ENCODE results near the gene ATXN1. TPM values are rescaled to one million over a fixed set of nuclear protein-coding genes. Genes with fewer than 3 reads are reported as not detected.
A peak's percentile ranks its signal among the peaks of the same experiment; 100 is the strongest.
"Not testable (repeated sequence)": the region's sequence is repeated elsewhere in the genome, so short reads cannot be mapped to it uniquely, and the experiment has no call there.

The ATXN1 gene
- polyA plus RNA-seq, 6 donors from 2014 or later, result 0.14 to 1.2 (median 0.60) TPM; not detected in 1

DNA sequence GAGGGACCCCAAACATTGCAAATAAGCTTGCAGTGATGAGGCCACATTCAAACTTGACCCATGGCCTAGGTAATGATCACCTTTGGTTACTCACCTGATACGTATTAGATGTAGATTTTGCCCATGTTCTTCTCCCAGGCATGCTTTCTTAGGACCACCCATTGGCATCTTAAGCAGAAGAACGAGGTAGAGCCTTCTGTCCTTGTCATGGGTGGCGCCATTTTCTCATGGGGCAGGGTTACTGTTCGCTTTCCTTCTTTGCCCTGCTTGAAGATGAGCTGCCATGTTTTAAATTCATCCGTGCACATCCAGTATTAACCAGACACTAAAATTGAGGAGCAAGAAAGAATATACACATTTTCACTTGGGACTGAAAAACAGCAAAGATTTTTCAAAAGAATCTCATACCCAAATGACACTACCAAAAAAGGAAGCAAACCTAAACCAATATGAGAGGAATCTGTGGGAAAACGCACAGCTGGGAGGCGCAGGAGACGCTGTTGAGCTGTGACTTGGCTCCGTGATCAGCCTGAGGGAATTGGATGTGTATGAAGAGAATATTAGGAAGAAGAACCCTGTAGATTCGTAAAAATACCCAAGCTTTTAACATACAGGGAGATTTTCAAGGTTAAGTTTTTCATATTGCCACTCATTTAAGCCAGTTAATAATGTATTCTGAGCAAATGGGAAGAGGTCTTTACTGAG is 486.2 kb downstream of the ATXN1 start:
- peaks cover 0 to 3% (median 0%) of the 10 kb centered on the region in 3 donors for H3K4me1 Mint-ChIP-seq
- no peak overlapping the region for H3K4me3 Mint-ChIP-seq
- no peaks in the 10 kb centered on the region for H3K36me3 Mint-ChIP-seq
- DNase-seq, result no peak
- H3K9me3 Mint-ChIP-seq, result peaks cover 0 to 4% (median 0%) of the 10 kb centered on the region in 7 donors
- no peak for ATAC-seq (ENCODE audit: low read depth in 2 of 2)
- H3K27me3 Mint-ChIP-seq, result peaks cover 0 to 12% (median 0%) of the 10 kb centered on the region in 3 donors
- no peak overlapping the region for H3K27ac Mint-ChIP-seq

GRCh38 chr6:16274483-16274882 is 486.8 kb downstream of the ATXN1 start:
- Mint-ChIP-seq H3K27ac (no peak overlapping the region), H3K4me1 (peaks cover 0 to 3% (median 0%) of the 10 kb centered on the region in 3 donors), H3K9me3 (peaks cover 0 to 4% (median 0%) of the 10 kb centered on the region in 7 donors), H3K4me3 (no peak overlapping the region), H3K27me3 (peaks cover 0 to 12% (median 0%) of the 10 kb centered on the region in 3 donors), H3K36me3 (no peaks in the 10 kb centered on the region)
- DNase-seq (no peak), ATAC-seq (ENCODE audit: low read depth in 2 of 2) (no peak)

DNA sequence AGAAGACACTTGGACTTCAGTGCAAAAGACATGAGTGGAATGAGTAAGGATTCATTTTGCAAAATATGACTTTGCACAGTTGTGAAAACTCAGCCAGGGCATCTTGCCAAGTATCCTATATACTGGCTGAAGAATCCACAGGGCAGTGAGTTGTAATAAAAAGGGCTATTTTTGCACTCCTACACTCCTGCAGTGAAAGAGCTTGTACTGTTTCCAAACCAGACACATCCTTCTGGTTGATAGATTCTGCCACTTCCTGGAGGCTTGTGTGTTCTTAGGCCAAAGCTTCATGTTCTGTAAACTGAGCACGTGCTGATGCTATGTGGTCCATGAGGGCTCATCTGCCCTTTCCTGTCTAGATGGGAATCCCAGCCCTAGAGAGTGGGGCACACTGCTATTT is 488.0 kb downstream of the ATXN1 start:
- peaks cover 0 to 4% (median 0%) of the 10 kb centered on the region in 7 donors for H3K9me3 Mint-ChIP-seq
- H3K4me3 Mint-ChIP-seq, result no peak overlapping the region
- no peak for DNase-seq
- peaks cover 0 to 3% (median 0%) of the 10 kb centered on the region in 3 donors for H3K4me1 Mint-ChIP-seq
- no peak overlapping the region for H3K27ac Mint-ChIP-seq
- ATAC-seq (ENCODE audit: low read depth in 2 of 2), result no peak
- H3K36me3 Mint-ChIP-seq, result no peaks in the 10 kb centered on the region
- H3K27me3 Mint-ChIP-seq, result peaks cover 0 to 11% (median 0%) of the 10 kb centered on the region in 3 donors

DNA sequence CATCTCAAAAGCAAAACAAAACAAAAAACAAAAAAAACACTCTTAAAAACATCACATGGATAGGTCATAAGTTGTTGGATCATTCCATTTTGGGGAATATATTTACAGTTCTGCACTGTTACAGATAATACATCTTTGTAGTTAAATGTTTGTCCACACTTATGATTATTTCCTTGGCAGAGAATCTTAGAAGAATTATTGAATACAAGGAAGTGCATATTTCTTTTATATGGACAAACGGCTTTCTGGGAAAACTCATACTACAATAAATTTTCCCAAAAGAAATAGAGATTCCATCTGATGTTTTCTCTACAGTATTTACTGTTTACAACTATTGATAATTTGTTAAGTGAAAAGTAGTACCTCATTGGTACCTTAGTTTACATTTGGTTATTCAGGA is 489.1 kb downstream of the ATXN1 start:
- Mint-ChIP-seq H3K27ac (peak overlapping the region in 1 of 6 donors; percentile 17), H3K4me1 (no peaks in the 10 kb centered on the region), H3K36me3 (no peaks in the 10 kb centered on the region), H3K4me3 (no peak overlapping the region), H3K9me3 (peaks cover 0 to 4% (median 0%) of the 10 kb centered on the region in 7 donors), H3K27me3 (peaks cover 0 to under 1% (median 0%) of the 10 kb centered on the region in 3 donors)
- ATAC-seq (ENCODE audit: low read depth in 2 of 2) (no peak), DNase-seq (no peak)

- ATAC-seq (ENCODE audit: low read depth in 2 of 2) (no peak), DNase-seq (no peak)
- Mint-ChIP-seq H3K27ac (no peak overlapping the region), H3K4me1 (no peaks in the 10 kb centered on the region), H3K27me3 (no peaks in the 10 kb centered on the region), H3K36me3 (no peaks in the 10 kb centered on the region), H3K9me3 (peaks cover 0 to 4% (median 0%) of the 10 kb centered on the region in 7 donors), H3K4me3 (no peak overlapping the region)
Measured at GRCh38 chr6:16271428-16271827, 489.8 kb downstream of the ATXN1 start.

DNA sequence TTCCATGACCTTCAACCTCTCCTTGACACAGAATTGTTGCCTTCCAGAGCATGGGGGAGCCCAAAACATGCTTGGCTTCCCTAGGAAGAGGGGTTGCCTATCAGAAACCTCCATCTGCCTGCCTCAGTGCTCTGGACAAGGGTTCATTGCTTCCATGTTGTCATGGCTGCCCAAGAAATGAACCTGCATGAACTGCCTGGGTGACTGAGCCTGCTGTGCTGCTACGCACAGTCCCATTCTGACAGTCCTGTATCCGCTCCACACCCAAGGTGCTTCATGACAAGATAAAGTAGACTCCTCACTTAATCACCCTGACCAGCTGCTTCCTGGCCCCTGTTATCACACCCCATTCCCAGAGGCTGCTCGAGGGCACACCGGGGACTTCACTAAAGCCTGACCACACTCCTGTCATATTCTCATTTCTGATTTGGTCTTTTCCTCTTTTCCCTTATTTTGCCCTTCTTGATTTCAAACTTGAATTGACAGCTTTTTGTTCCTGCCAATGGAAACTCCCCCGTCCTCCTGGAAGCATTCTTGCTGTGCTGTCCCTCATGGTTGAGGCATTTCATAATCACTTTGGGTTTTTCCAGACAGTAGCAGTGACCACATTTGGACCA is 491.0 kb downstream of the ATXN1 start:
- Mint-ChIP-seq H3K4me3 (no peak overlapping the region), H3K27ac (peak overlapping the region in 1 of 6 donors; percentile 41), H3K27me3 (no peaks in the 10 kb centered on the region), H3K9me3 (peaks cover 0 to 4% (median 0%) of the 10 kb centered on the region in 7 donors), H3K36me3 (no peaks in the 10 kb centered on the region), H3K4me1 (no peaks in the 10 kb centered on the region)
- DNase-seq (no peak), ATAC-seq (ENCODE audit: low read depth in 2 of 2) (no peak)

- DNase-seq; H3K4me1 Mint-ChIP-seq; H3K9me3 Mint-ChIP-seq; ATAC-seq (ENCODE audit: low read depth in 2 of 2); H3K36me3 Mint-ChIP-seq; H3K27me3 Mint-ChIP-seq: not testable (repeated sequence)
- Mint-ChIP-seq H3K27ac (peak overlapping the region in 1 of 6 donors; percentile 15), H3K4me3 (peak overlapping the region in 1 of 8 donors; percentile 5)
Measured at GRCh38 chr6:16269442-16270070, 491.7 kb downstream of the ATXN1 start.

GRCh38 chr6:16267428-16268263 is 493.6 kb downstream of the ATXN1 start:
- Mint-ChIP-seq H3K36me3 (no peaks in the 10 kb centered on the region), H3K4me3 (peak overlapping the region in 4 of 8 donors; percentile 35 to 76 (median 54)), H3K27me3 (peaks cover 0 to 6% (median 0%) of the 10 kb centered on the region in 3 donors), H3K4me1 (no peaks in the 10 kb centered on the region), H3K27ac (peak overlapping the region in 2 of 6 donors; percentile 44 to 57), H3K9me3 (no peaks in the 10 kb centered on the region)
- DNase-seq (peak; percentile 16), ATAC-seq (ENCODE audit: low read depth in 2 of 2) (peak in 1 of 2 donors; percentile 86)

- DNase-seq (no peak), ATAC-seq (ENCODE audit: low read depth in 2 of 2) (no peak)
- Mint-ChIP-seq H3K4me1 (no peaks in the 10 kb centered on the region), H3K27me3 (peaks cover 0 to 6% (median 0%) of the 10 kb centered on the region in 3 donors), H3K4me3 (no peak overlapping the region), H3K36me3 (no peaks in the 10 kb centered on the region), H3K9me3 (no peaks in the 10 kb centered on the region), H3K27ac (no peak overlapping the region)
Measured at GRCh38 chr6:16265351-16266341, 495.6 kb downstream of the ATXN1 start.

GRCh38 chr6:16264785-16265184 is 496.5 kb downstream of the ATXN1 start:
- ATAC-seq (ENCODE audit: low read depth in 2 of 2), result no peak
- H3K9me3 Mint-ChIP-seq, result no peaks in the 10 kb centered on the region
- peaks cover 0 to 6% (median 0%) of the 10 kb centered on the region in 3 donors for H3K27me3 Mint-ChIP-seq
- H3K4me1 Mint-ChIP-seq, result no peaks in the 10 kb centered on the region
- no peak overlapping the region for H3K4me3 Mint-ChIP-seq
- no peak overlapping the region for H3K27ac Mint-ChIP-seq
- DNase-seq, result no peak
- no peaks in the 10 kb centered on the region for H3K36me3 Mint-ChIP-seq

DNA sequence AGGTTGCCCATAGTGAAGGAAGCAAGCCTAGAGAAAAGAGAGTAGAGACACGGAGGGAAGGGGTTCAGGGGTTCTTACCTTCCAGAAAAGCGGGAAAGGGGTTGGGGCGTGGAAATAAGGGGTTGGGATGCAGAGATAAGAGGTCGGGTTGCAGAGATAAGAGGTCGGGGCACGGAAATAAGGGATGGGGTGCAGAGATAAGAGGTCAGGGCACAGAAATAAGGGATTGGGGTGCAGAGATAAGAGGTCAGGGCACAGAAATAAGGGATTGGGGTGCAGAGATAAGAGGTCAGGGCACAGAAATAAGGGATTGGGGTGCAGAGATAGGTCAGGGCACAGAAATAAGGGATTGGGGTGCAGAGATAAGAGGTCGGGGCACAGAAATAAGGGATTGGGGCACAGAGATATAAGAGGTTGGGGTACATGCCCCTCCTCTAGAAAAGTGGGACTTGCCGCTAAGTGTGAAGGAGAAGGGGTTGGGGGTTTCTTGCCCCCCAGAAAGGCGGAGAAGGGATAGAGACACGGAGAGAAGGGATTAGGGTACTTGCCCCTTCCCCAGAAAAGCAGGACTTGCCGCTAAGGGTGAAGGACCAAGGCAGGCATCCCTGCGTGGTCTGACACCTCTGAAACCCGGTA is 497.7 kb downstream of the ATXN1 start:
- H3K27ac Mint-ChIP-seq, H3K9me3 Mint-ChIP-seq: not testable (repeated sequence)

DNA sequence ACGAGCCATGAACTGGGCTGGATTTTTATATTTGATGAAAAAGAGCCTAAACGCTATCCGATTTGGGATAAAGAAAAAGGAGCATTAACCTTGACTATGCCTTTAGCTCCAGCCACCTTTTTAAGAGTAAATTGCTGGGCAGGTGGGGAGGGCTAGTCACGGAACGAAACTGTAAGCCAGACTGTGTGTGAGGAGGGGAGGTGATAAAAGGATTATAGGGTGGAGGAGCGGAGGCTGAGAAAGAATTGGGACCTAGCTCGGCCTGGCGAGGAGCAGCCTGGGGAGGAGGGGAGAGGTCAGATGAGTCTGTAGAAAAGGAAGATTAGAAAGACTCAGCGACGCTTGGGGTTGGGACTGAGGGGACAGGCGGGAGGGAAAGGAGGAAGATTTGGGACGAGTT is 498.5 kb downstream of the ATXN1 start:
- not testable (repeated sequence) for H3K9me3 Mint-ChIP-seq; H3K27ac Mint-ChIP-seq; H3K4me3 Mint-ChIP-seq; H3K36me3 Mint-ChIP-seq; H3K27me3 Mint-ChIP-seq; ATAC-seq (ENCODE audit: low read depth in 2 of 2); DNase-seq; H3K4me1 Mint-ChIP-seq

More for the DNA sequence above, 497.7 kb downstream of the ATXN1 start:
- not testable (repeated sequence) for H3K4me1 Mint-ChIP-seq; H3K36me3 Mint-ChIP-seq; H3K4me3 Mint-ChIP-seq; ATAC-seq (ENCODE audit: low read depth in 2 of 2); DNase-seq; H3K27me3 Mint-ChIP-seq

Data from naive B cell (primary cell).